MM.1S (cell line): ENCODE data around the gene APOM.
A peak's percentile ranks its signal among the peaks of the same experiment; 100 is the strongest.

Experiments
- DNase-seq: peaks from one replicate; pipeline ENCODE4 v3.0.0-alpha.2; 2015
- H2AFZ ChIP-seq: fragments of 300-600 bp; sonication (generic); 2 replicates; pipeline ENCODE4 v1.6.0; 2016; ENCODE audit warnings: antibody characterized with exemption, low read length
- H3F3A ChIP-seq: fragments of 300-600 bp; sonication (generic); 2 replicates; pipeline ENCODE4 v1.6.1; 2016; ENCODE audit warnings: mild to moderate bottlenecking, antibody characterized with exemption, low read length, moderate library complexity, mixed read lengths; ENCODE audit not compliant: insufficient read depth
- H3K27ac ChIP-seq: fragments of 300-600 bp; sonication (generic); 2 replicates; pipeline ENCODE4 v1.5.1; 2016; ENCODE audit warnings: mild to moderate bottlenecking, low read length
- H3K27me3 ChIP-seq: fragments of 300-600 bp; sonication (generic); replicated peaks from 2 replicates; pipeline ENCODE4 v1.6.0; 2016; ENCODE audit warnings: low read length; ENCODE audit not compliant: insufficient read depth
- H3K36me3 ChIP-seq: fragments of 300-600 bp; sonication (generic); replicated peaks from 2 replicates; pipeline ENCODE4 v1.6.1; 2016; ENCODE audit warnings: mild to moderate bottlenecking, low read length, mixed read lengths; ENCODE audit not compliant: insufficient read depth
- H3K4me1 ChIP-seq: fragments of 300-600 bp; sonication (generic); 2 replicates; pipeline ENCODE4 v1.6.1; 2016; ENCODE audit warnings: low read length, mixed read lengths
- H3K4me2 ChIP-seq: fragments of 300-600 bp; sonication (generic); 2 replicates; pipeline ENCODE4 v1.6.0; 2016; ENCODE audit warnings: low read depth, low read length
- H3K4me3 ChIP-seq: fragments of 300-600 bp; sonication (generic); 2 replicates; pipeline ENCODE4 v1.5.1; 2016; ENCODE audit warnings: low read length, mixed read lengths
- H3K79me2 ChIP-seq: fragments of 300-600 bp; sonication (generic); 2 replicates; pipeline ENCODE4 v1.6.1; 2016; ENCODE audit warnings: mixed run types, low read length, mixed read lengths
- H3K9ac ChIP-seq: fragments of 300-600 bp; sonication (generic); 2 replicates; pipeline ENCODE4 v1.6.1; 2016; ENCODE audit warnings: low read length, mixed read lengths
- H3K9me2 ChIP-seq: fragments of 300-600 bp; sonication (generic); replicated peaks from 2 replicates; pipeline ENCODE4 v1.6.1; 2016; ENCODE audit warnings: mild to moderate bottlenecking, low read length, mixed read lengths; ENCODE audit not compliant: insufficient read depth
- H3K9me3 ChIP-seq: fragments of 300-600 bp; sonication (generic); replicated peaks from 2 replicates; pipeline ENCODE4 v1.6.1; 2016; ENCODE audit warnings: mild to moderate bottlenecking, low read length, mixed read lengths; ENCODE audit not compliant: insufficient read depth
- H4K20me1 ChIP-seq: fragments of 300-600 bp; sonication (generic); 2 replicates; pipeline ENCODE4 v1.6.1; 2016; ENCODE audit warnings: mild to moderate bottlenecking, low read length, moderate library complexity, mixed read lengths; ENCODE audit not compliant: insufficient read depth
- EZH2 ChIP-seq: fragments of 300-600 bp; sonication (generic); optimal IDR thresholded peaks from 2 replicates; pipeline ENCODE3; 2017; ENCODE audit warnings: low read depth, mild to moderate bottlenecking, antibody characterized with exemption, low read length, mixed read lengths
- EZH2phosphoT487 ChIP-seq: fragments of 300-600 bp; sonication (generic); IDR thresholded peaks from 2 replicates; pipeline ENCODE4 v1.6.1; 2018; ENCODE audit warnings: antibody characterized with exemption, low read length
- TF ChIP-seq, protein P1 (sequence below): fragments of 300-600 bp; sonication (generic); IDR thresholded peaks from 2 replicates; pipeline ENCODE4 v1.5.1; 2016; ENCODE audit warnings: antibody characterized with exemption, low read length, mixed read lengths

Gene APOM

DNA sequence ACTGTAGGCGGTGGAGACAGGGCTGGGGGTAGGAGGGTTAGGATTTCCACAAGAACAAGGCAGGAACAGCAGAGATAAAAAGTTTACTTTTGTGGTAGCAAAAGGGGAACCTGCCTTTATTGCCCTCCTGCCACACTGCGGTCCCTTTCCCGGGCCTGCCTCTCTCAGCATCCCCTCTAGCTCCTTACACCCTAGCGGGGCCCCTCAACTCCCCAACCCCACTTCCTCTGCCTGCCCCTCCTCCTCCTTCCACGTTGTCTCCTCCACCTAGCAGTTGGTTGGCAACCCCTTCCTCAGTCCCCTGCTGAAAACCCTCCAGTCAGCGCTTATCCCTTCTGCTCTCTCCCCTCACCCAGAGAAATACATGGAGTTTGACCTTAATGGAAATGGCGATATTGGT, 39.9 kb upstream of the APOM start:
- no peaks in the 10 kb centered on the region for H3K36me3 ChIP-seq
- H4K20me1 ChIP-seq = no peaks in the 10 kb centered on the region
- H3K4me3 ChIP-seq = no peak overlapping the region
- DNase-seq = no peak
- H3K9ac ChIP-seq = no peak overlapping the region
- TF ChIP-seq EZH2 (no peak), EZH2phosphoT487 (no peak)
- TF ChIP-seq, protein P1, sequence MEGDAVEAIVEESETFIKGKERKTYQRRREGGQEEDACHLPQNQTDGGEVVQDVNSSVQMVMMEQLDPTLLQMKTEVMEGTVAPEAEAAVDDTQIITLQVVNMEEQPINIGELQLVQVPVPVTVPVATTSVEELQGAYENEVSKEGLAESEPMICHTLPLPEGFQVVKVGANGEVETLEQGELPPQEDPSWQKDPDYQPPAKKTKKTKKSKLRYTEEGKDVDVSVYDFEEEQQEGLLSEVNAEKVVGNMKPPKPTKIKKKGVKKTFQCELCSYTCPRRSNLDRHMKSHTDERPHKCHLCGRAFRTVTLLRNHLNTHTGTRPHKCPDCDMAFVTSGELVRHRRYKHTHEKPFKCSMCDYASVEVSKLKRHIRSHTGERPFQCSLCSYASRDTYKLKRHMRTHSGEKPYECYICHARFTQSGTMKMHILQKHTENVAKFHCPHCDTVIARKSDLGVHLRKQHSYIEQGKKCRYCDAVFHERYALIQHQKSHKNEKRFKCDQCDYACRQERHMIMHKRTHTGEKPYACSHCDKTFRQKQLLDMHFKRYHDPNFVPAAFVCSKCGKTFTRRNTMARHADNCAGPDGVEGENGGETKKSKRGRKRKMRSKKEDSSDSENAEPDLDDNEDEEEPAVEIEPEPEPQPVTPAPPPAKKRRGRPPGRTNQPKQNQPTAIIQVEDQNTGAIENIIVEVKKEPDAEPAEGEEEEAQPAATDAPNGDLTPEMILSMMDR = no peak
- H3K27ac ChIP-seq = no peak overlapping the region
- peaks cover 13% of the 10 kb centered on the region; the same call in 1 of the 2 replicates for H3F3A ChIP-seq
- peaks cover 10% of the 10 kb centered on the region for H3K4me1 ChIP-seq
- H3K4me2 ChIP-seq = no peak overlapping the region
- H3K9me3 ChIP-seq = no peaks in the 10 kb centered on the region
- H3K79me2 ChIP-seq = peaks cover 2% of the 10 kb centered on the region
- H3K27me3 ChIP-seq = no peaks in the 10 kb centered on the region
- H3K9me2 ChIP-seq = no peaks in the 10 kb centered on the region
- no peak overlapping the region for H2AFZ ChIP-seq

DNA sequence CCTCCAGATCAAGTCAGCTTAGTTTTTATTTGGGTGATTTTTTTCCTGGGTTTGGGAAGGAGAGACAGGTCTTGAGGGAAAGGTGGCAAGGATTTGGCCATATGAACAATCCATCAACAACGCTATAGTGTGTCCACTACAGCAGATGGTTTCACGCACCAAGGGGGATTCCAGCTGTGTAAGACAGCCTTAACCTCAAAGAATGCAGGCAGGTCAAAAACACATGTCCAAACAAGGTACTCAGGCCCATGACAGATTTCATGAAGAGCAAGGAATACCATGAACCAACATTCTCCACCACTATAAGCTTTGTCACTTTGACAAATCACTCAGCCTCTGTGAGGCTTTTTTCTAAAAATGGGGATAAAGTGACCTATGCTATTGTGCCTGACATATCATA, 38.7 kb upstream of the APOM start:
- DNase-seq = no peak
- H3K4me1 ChIP-seq = peaks cover 11% of the 10 kb centered on the region
- TF ChIP-seq EZH2 = no peak
- H3K27me3 ChIP-seq = no peaks in the 10 kb centered on the region
- H3K27ac ChIP-seq = no peak overlapping the region
- no peak overlapping the region for H3K4me2 ChIP-seq
- no peak overlapping the region for H3K9ac ChIP-seq
- H3K4me3 ChIP-seq = no peak overlapping the region
- H3K36me3 ChIP-seq = no peaks in the 10 kb centered on the region
- peaks cover 13% of the 10 kb centered on the region; the same call in 1 of the 2 replicates for H3F3A ChIP-seq
- peaks cover 14% of the 10 kb centered on the region for H3K79me2 ChIP-seq
- no peaks in the 10 kb centered on the region for H3K9me3 ChIP-seq
- H3K9me2 ChIP-seq = no peaks in the 10 kb centered on the region
- H4K20me1 ChIP-seq = no peaks in the 10 kb centered on the region
- H2AFZ ChIP-seq = no peak overlapping the region

DNA sequence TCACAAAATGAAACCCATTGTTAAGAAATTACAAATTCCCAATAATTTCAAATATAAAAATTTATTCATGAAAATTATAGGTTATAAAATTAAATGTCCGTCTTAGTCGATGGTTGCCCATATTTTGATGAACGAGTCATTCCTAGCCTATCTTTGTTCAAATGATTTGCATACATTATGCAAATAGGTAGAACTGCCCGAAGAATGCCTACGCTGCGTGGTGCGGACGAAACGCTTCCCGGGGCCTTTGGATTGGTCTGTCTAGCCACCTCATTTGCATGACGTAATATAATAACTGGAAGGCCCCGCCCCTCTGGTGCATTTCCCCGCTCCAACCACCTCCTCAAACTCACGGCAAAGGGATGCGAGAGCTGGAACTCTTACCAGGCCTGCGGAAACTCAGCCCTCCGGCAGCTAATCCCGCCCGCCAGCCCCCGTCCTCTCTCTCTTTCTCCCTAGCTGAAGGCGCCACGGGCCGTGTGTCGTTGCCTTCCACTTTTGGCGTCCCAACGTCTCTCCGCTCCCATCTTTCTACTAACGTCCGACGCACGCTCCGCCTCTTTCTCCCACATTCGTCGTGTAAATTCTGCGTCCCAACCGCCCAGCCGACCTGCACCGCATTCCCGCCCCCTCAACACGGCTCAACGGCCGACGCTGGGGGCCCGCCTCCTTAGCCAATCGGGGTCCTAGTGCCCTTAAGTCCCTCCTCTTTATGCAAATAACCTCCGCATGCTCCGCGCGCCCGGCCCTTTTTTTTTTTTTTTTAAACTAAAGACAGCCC, 35.7 kb upstream of the APOM start:
- Histone ChIP-seq H3K9me3 (no peaks in the 10 kb centered on the region), H3K4me3 (peak overlapping the region; percentile 72), H3K9ac (peak overlapping the region; percentile 91), H3K27me3 (no peaks in the 10 kb centered on the region), H3F3A (peaks cover 8% of the 10 kb centered on the region; the same call in 1 of the 2 replicates), H2AFZ (peak overlapping the region; percentile 63), H3K36me3 (peaks cover 3% of the 10 kb centered on the region; the same call in 1 of the 2 replicates), H3K27ac (peak overlapping the region; percentile 99), H3K79me2 (peaks cover 44% of the 10 kb centered on the region), H4K20me1 (no peaks in the 10 kb centered on the region), H3K4me1 (peaks cover 9% of the 10 kb centered on the region), H3K4me2 (peak overlapping the region; percentile 66), H3K9me2 (no peaks in the 10 kb centered on the region)
- TF ChIP-seq EZH2phosphoT487 (no peak), EZH2 (no peak)
- TF ChIP-seq, protein P1 = no peak
- DNase-seq = peak; percentile 98
